B cell (primary cell): ENCODE data around the gene WDR35. TPM values are rescaled to one million over a fixed set of nuclear protein-coding genes. Genes with fewer than 3 reads are reported as not detected.

ENCODE experiments used
- ATAC-seq: fragments of 200-7000 bp; cut with Tn5 transposase; one replicate; pipeline ENCODE4 v1.10.0; 2021; ENCODE audit warnings: low read depth, mild to moderate bottlenecking, moderate number of reproducible peaks, moderate library complexity
- CTCF ChIA-PET: fragments of 350-600 bp; sonication (Branson Sonifier 250); formaldehyde crosslinking; loops from one replicate; lab custom pipeline; 2021; ENCODE audit warnings: antibody characterized with exemption, inconsistent platforms; lab: Charles Lee
- POLR2A ChIA-PET: fragments of 350-600 bp; sonication (Branson Sonifier 250); formaldehyde crosslinking; loops from one replicate; lab custom pipeline; 2021; ENCODE audit warnings: antibody characterized with exemption; lab: Charles Lee
- DNase-seq: peaks from one replicate; pipeline ENCODE4 v3.0.0; 2013
- H2AFZ ChIP-seq: 2 replicates; pipeline ENCODE4 v1.6.1; 2012; ENCODE audit warnings: mild to moderate bottlenecking, low read depth, low read length; ENCODE audit not compliant: insufficient read depth, poor library complexity, severe bottlenecking
- H3K27ac ChIP-seq, 2 donors: 1 replicate in 1 of 2; 2 replicates in 1 of 2; pipeline ENCODE4 v1.5.1; 2012 to 2013; ENCODE audit warnings: low read length in 2 of 2, mild to moderate bottlenecking in 2 of 2, moderate library complexity in 1 of 2
- H3K27me3 ChIP-seq, 4 experiments: fragments of 200-600 bp in 1 of 4; sonication (generic) in 1 of 4; replicated peaks in 1 of 4; 1 replicate in 2 of 4; 2 replicates in 2 of 4; pipeline versions ENCODE4 v1.6.1 to v1.7.0; 2013 to 2016; ENCODE audit warnings: low read length in 3 of 4, mild to moderate bottlenecking in 2 of 4, mixed read lengths in 1 of 4, moderate library complexity in 1 of 4; ENCODE audit not compliant: insufficient read depth in 4 of 4, control insufficient read depth in 3 of 4; ENCODE audit errors: control extremely low read depth in 1 of 4
- H3K36me3 ChIP-seq, 2 experiments: replicated peaks in 1 of 2; 1 replicate in 1 of 2; 2 replicates in 1 of 2; pipeline versions ENCODE4 v1.6.1 to v1.7.1; 2013; ENCODE audit warnings: low read length in 1 of 2; ENCODE audit not compliant: insufficient read depth in 2 of 2, control insufficient read depth in 1 of 2; ENCODE audit errors: control extremely low read depth in 1 of 2, extremely low read depth in 1 of 2
- H3K4me1 ChIP-seq, 2 donors: fragments of 200-600 bp in 1 of 2; sonication (generic) in 1 of 2; 1 replicate in 1 of 2; 2 replicates in 1 of 2; pipeline versions ENCODE4 v1.5.1 to v1.6.1; 2013 to 2017; ENCODE audit warnings: low read length in 2 of 2; ENCODE audit not compliant: control insufficient read depth in 2 of 2, insufficient read depth in 2 of 2
- H3K4me2 ChIP-seq: replicated peaks from 2 replicates; pipeline ENCODE3; 2012; ENCODE audit warnings: mild to moderate bottlenecking, low read depth, low read length; ENCODE audit not compliant: poor library complexity, severe bottlenecking
- H3K4me3 ChIP-seq, 5 experiments: fragments of 200-600 bp in 1 of 5; sonication (generic) in 1 of 5; 1 replicate in 3 of 5; 2 replicates in 2 of 5; pipeline versions ENCODE4 v1.5.1 to v1.7.0; 2011 to 2016; ENCODE audit warnings: low read length in 4 of 5, mild to moderate bottlenecking in 4 of 5, low read depth in 2 of 5, control low read depth in 1 of 5, moderate library complexity in 1 of 5; ENCODE audit not compliant: insufficient read depth in 1 of 5; ENCODE audit errors: control extremely low read depth in 1 of 5, extremely low read depth in 1 of 5
- H3K79me2 ChIP-seq: fragments of 200-600 bp; sonication (generic); one replicate; pipeline ENCODE4 v1.6.0; 2016; ENCODE audit warnings: low read length; ENCODE audit not compliant: control insufficient read depth, insufficient read depth
- H3K9ac ChIP-seq: fragments of 200-600 bp; sonication (generic); 2 replicates; pipeline ENCODE4 v1.6.1; 2017; ENCODE audit warnings: mild to moderate bottlenecking, low read length, moderate library complexity
- H3K9me3 ChIP-seq, 3 donors: one replicate each; pipeline versions ENCODE4 v1.6.1 to v1.7.1; 2013; ENCODE audit warnings: low read length in 2 of 3; ENCODE audit not compliant: control insufficient read depth in 2 of 3, insufficient read depth in 1 of 3; ENCODE audit errors: control extremely low read depth in 1 of 3
- H4K20me1 ChIP-seq: 2 replicates; pipeline ENCODE4 v1.6.0; 2012; ENCODE audit warnings: mild to moderate bottlenecking, low read length; ENCODE audit not compliant: insufficient read depth, control insufficient read depth, poor library complexity, severe bottlenecking
- H3K27ac Mint-ChIP-seq: one replicate; pipeline ENCODE4 v1.8.0; 2021; ENCODE audit warnings: mixed read lengths
- H3K27me3 Mint-ChIP-seq: one replicate; pipeline ENCODE4 v1.8.0; 2021; ENCODE audit warnings: mixed read lengths
- H3K4me1 Mint-ChIP-seq: one replicate; pipeline ENCODE4 v1.8.0; 2021; ENCODE audit warnings: mixed read lengths
- H3K4me3 Mint-ChIP-seq: one replicate; pipeline ENCODE4 v1.8.0; 2021; ENCODE audit warnings: mixed read lengths
- H3K9me3 Mint-ChIP-seq: one replicate; pipeline ENCODE4 v1.8.0; 2022; ENCODE audit warnings: mixed read lengths; ENCODE audit not compliant: insufficient read depth
- CTCF ChIP-seq: fragments of 200-600 bp; IDR thresholded peaks from one replicate; pipeline ENCODE4 v1.8.0; 2022; ENCODE audit warnings: antibody characterized with exemption, mild to moderate bottlenecking
- EZH2 ChIP-seq: IDR thresholded peaks from 2 replicates; pipeline ENCODE4 v1.6.1; 2012; ENCODE audit warnings: borderline replicate concordance, low read depth, mild to moderate bottlenecking, moderate library complexity, low read length; ENCODE audit not compliant: insufficient read depth, poor library complexity, severe bottlenecking
- WGBS: methylation state at CpG from one replicate; pipeline ENCODE4 v1.1.5; 2013; ENCODE audit warnings: missing lambda C conversion rate; ENCODE audit not compliant: insufficient coverage; 5-methylcytosine and 5-hydroxymethylcytosine counted together
- intact Hi-C: fragments of 100-400 bp; cut with micrococcal nuclease; formaldehyde crosslinking; loops from one replicate; pipeline ENCODE4 v1.10.0; 2022
- polyA plus RNA-seq: library from polyadenylated mRNA; depleted of rRNA; stranded (reverse); fragments of >200 nt; gene quantifications from 2 replicates; pipeline ENCODE4 v1.2.3, GENCODE V29; 2012
- total RNA-seq, 2 donors: library from RNA; stranded (reverse); fragments of 120-200 nt in 1 of 2; gene quantifications; 1 replicate in 1 of 2; 2 replicates in 1 of 2; pipeline versions ENCODE4 v1.2.3 to v1.2.4, GENCODE V29; 2013 to 2022

The WDR35 gene
- total and polyA plus RNA-seq, 2 donors (not counting 1 experiment from before 2014, with no cell fraction given): 2.4 to 9.4 TPM

GRCh38 chr2:19971691-19972090 lies 18.2 kb downstream of the WDR35 start:
- H3K4me3 ChIP-seq: no peak overlapping the region
- intact Hi-C loops: no loop called here
- H2AFZ ChIP-seq: no peak overlapping the region
- ATAC-seq: no peak
- ChIA-PET POLR2A (no interaction called here), CTCF (no interaction called here)
- H3K4me1 ChIP-seq: no peaks in the 10 kb centered on the region
- 70% methylated on average over 3 of the region's 3 CpGs for WGBS
- no peak overlapping the region for H3K9ac ChIP-seq
- TF ChIP-seq EZH2: no peak
- no peak for TF ChIP-seq CTCF
- no peak overlapping the region for H3K4me2 ChIP-seq
- H3K4me3 Mint-ChIP-seq: no peak overlapping the region
- no peaks in the 10 kb centered on the region for H3K4me1 Mint-ChIP-seq
- H3K36me3 ChIP-seq: peaks cover 0 to 3% of the 10 kb centered on the region in 2 experiments
- no peaks in the 10 kb centered on the region for H3K27me3 Mint-ChIP-seq
- H3K27ac ChIP-seq: no peak overlapping the region
- no peaks in the 10 kb centered on the region for H4K20me1 ChIP-seq
- H3K9me3 ChIP-seq: no peaks in the 10 kb centered on the region
- H3K27me3 ChIP-seq: no peaks in the 10 kb centered on the region
- H3K27ac Mint-ChIP-seq: no peak overlapping the region
- H3K79me2 ChIP-seq: no peaks in the 10 kb centered on the region
- H3K9me3 Mint-ChIP-seq: no peaks in the 10 kb centered on the region
- DNase-seq: no peak

DNA sequence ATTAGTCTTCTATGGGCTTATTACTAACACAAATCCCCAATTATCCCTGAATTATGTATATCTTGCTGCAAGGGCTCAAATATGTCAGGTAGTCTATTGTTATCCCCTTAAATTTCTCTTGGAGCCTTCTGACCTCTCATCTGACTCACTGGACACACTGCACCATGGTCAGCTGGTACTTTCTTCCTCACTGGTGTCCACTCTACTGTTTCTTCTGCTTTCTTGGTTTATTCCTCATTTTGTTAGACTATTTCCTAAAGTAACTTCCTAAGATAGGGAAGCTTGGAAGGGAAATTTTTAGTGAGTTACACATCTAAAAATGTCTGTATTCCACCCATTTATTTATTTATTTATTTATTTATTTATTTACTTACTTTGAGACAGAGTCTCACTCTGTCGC lies 26.5 kb downstream of the WDR35 start:
- ChIA-PET POLR2A (no interaction called here), CTCF (interaction anchor here (1.3 to 3.5 kb wide), 2 partner anchors 52 to 134 kb away, joined by 3 to 7 read pairs; no protein-coding TSS in a partner anchor)
- ATAC-seq: no peak
- Histone ChIP-seq H3K36me3 (peaks cover 2 to 10% of the 10 kb centered on the region in 2 experiments), H3K79me2 (no peaks in the 10 kb centered on the region), H4K20me1 (no peaks in the 10 kb centered on the region), H2AFZ (no peak overlapping the region), H3K9me3 (no peaks in the 10 kb centered on the region), H3K27ac (no peak overlapping the region), H3K9ac (no peak overlapping the region), H3K27me3 (no peaks in the 10 kb centered on the region), H3K4me1 (no peaks in the 10 kb centered on the region), H3K4me2 (no peak overlapping the region), H3K4me3 (no peak overlapping the region)
- Mint-ChIP-seq H3K4me3 (no peak overlapping the region), H3K4me1 (no peaks in the 10 kb centered on the region), H3K9me3 (no peaks in the 10 kb centered on the region), H3K27ac (no peak overlapping the region), H3K27me3 (no peaks in the 10 kb centered on the region)
- no peak for TF ChIP-seq CTCF
- no peak for TF ChIP-seq EZH2
- DNase-seq: no peak
- no CpG with 5 or more reads among the region's 1 CpG for WGBS
- intact Hi-C loops: no loop called here
